Peyer's patch (tissue), 4 donors: ENCODE measurements around the gene METTL24.

Experiments used
- CTCF ChIP-seq, 6 experiments: fragments of 450-650 bp in 4 of 6; fragments of 200-600 bp in 2 of 6; sonication (generic) in 1 of 6; IDR thresholded peaks; one replicate each; pipeline ENCODE4 v1.5.1; 2017 to 2019; ENCODE audit warnings: antibody characterized with exemption in 6 of 6, mild to moderate bottlenecking in 3 of 6, moderate library complexity in 1 of 6
- POLR2A ChIP-seq, 2 donors: fragments of 450-650 bp; IDR thresholded peaks; one replicate each; pipeline ENCODE4 v1.5.1; 2017; ENCODE audit warnings: antibody characterized with exemption in 2 of 2, mild to moderate bottlenecking in 2 of 2, moderate library complexity in 2 of 2

- TF ChIP-seq CTCF (IDR thresholded peaks at IDR 0.05) (no peak), POLR2A (IDR thresholded peaks at IDR 0.05) (no peak)
These were observed 31.5 kb downstream of the METTL24 start for GRCh38 chr6:110326609-110327008.
